Measurements from ENCODE around the gene MATCAP1.

DNA sequence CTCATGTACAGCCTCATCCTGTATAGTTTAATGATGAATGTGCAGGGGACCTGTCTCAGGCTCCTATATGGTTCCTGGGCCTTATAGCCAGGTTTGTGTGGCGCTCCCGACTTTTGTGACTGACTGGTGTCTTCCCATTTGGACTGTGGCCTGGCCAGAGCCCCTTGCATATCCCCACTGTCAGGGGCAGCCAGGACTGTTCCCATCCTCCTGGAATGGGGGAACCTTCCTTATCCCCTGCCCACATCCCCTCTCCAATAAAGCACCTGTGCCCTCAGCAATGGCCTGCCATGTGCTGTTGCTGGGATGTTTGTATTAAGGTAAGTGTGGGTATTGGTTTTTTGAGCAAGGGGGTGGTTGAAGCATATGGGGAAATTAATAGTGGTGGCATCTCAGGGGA lies 35.5 kb downstream of the MATCAP1 start:
- TF ChIP-seq, protein P1, sequence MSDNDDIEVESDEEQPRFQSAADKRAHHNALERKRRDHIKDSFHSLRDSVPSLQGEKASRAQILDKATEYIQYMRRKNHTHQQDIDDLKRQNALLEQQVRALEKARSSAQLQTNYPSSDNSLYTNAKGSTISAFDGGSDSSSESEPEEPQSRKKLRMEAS (IDR thresholded peaks at IDR 0.05) = no peak
- no peak for TF ChIP-seq TAF1 (IDR thresholded peaks at IDR 0.05; ENCODE audit: low read depth)

Data from Ishikawa (cell line).